SK-N-MC (cell line): Measurements from ENCODE around the gene SLC30A2.

ENCODE experiments used
- EZH2 ChIP-seq: fragments of 200-600 bp; sonication (generic); IDR thresholded peaks from one replicate; pipeline ENCODE4 v1.6.1; 2017; ENCODE audit warnings: antibody characterized with exemption
- FOXP2 ChIP-seq: optimal IDR thresholded peaks from 2 replicates; pipeline ENCODE3; 2011; ENCODE audit warnings: mild to moderate bottlenecking, moderate library complexity; ENCODE audit not compliant: insufficient read depth; ENCODE audit errors: extremely low read length, control extremely low read depth
- POLR2AphosphoS5 ChIP-seq: IDR thresholded peaks from 2 replicates; pipeline ENCODE4 v1.6.1; 2012; ENCODE audit warnings: mild to moderate bottlenecking, low read depth, low read length, borderline replicate concordance

- TF ChIP-seq POLR2AphosphoS5 (no peak), EZH2 (no peak), FOXP2 (no peak)
Measured at GRCh38 chr1:26025060-26025459, 20.9 kb downstream of the SLC30A2 start.
